Measurements from ENCODE around the gene DPEP2. TPM values are rescaled to one million over a fixed set of nuclear protein-coding genes. Genes with fewer than 3 reads are reported as not detected.

DPEP2 gene
- total RNA-seq, 1 donor from 2014 or later = not detected

- Histone ChIP-seq H4K20me1 (ENCODE audit: low read depth) (peaks cover 39% of the 10 kb centered on the region), H3K9ac (no peak overlapping the region), H3K79me2 (ENCODE audit: low read depth) (peaks cover 5% of the 10 kb centered on the region), H3K27me3 (no peaks in the 10 kb centered on the region), H3K9me3 (ENCODE audit: low read depth) (no peaks in the 10 kb centered on the region), H3K36me3 (no peaks in the 10 kb centered on the region), H3K4me1 (peaks cover 17% of the 10 kb centered on the region), H3K4me2 (no peak overlapping the region), H3K27ac (no peak overlapping the region), H2AFZ (replicated peaks) (no peak overlapping the region), H3K4me3 (no peak overlapping the region), H3F3A (ENCODE audit: low read depth) (peaks cover 36% of the 10 kb centered on the region)
- peak; percentile 73 for DNase-seq (ENCODE audit: low spot score)
- Mint-ChIP-seq H3K9me3 (no peaks in the 10 kb centered on the region), H3K4me1 (peaks cover 24% of the 10 kb centered on the region), H3K27ac (no peak overlapping the region), H3K36me3 (peaks cover 1% of the 10 kb centered on the region), H3K27me3 (ENCODE audit: insufficient read depth, low read depth) (peaks cover 5% of the 10 kb centered on the region), H3K4me3 (no peak overlapping the region)
- TF ChIP-seq EZH2 (IDR thresholded peaks at IDR 0.05) = no peak
- peak; percentile 76 for TF ChIP-seq CTCF (IDR thresholded peaks at IDR 0.05)
- no peak for TF ChIP-seq EZH2phosphoT487 (IDR thresholded peaks at IDR 0.05)
These were observed 57.1 kb downstream of the DPEP2 start for GRCh38 chr16:67942200-67942509.

DNA sequence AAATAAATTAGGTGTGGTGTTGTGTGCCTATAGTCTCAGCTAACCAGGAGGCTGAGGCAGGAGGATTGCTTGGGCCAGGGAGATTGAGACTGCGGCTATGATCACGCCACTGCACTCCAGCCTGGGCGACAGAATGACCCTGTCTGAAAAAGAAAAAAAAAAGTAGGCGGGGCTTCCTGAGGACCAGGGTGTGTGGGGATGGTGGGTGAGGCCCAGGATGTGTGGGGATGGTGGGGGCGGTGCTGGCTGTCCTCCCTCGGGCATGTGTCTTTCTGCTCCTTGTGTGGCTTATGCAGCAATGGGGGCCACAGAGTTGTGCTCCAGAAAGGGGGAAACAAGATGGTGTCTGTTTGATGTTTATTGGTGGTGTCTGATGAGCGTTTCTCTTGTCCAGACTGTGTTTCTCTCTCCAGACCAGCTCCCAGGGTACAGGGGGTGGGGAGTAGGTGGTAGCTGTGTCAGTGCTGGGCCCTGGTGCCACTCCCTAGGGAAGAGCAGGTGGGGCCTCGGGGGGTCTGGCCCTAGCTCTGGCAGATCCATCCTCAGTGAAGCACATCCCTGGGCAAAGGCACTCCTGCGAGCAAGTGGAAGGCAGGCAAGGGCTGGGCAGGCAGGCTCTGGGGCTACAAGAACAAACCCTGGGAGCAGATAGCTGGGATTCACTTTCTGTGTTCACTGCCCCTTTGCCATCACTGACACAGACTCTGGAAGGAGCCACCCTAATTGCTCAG, 57.6 kb downstream of the DPEP2 start:
- Histone ChIP-seq H3K9ac (no peak overlapping the region), H3K4me3 (no peak overlapping the region), H3K4me1 (peaks cover 21% of the 10 kb centered on the region), H3F3A (ENCODE audit: low read depth) (peaks cover 36% of the 10 kb centered on the region), H3K9me3 (ENCODE audit: low read depth) (no peaks in the 10 kb centered on the region), H3K79me2 (ENCODE audit: low read depth) (peaks cover 10% of the 10 kb centered on the region), H2AFZ (replicated peaks) (no peak overlapping the region), H3K27me3 (no peaks in the 10 kb centered on the region), H4K20me1 (ENCODE audit: low read depth) (peaks cover 44% of the 10 kb centered on the region), H3K36me3 (no peaks in the 10 kb centered on the region), H3K27ac (no peak overlapping the region), H3K4me2 (no peak overlapping the region)
- Mint-ChIP-seq H3K27ac (no peak overlapping the region), H3K36me3 (peaks cover 1% of the 10 kb centered on the region), H3K4me1 (peaks cover 29% of the 10 kb centered on the region), H3K27me3 (ENCODE audit: insufficient read depth, low read depth) (peaks cover 9% of the 10 kb centered on the region), H3K4me3 (no peak overlapping the region), H3K9me3 (no peaks in the 10 kb centered on the region)
- no peak for DNase-seq (ENCODE audit: low spot score)
- no peak for TF ChIP-seq CTCF (IDR thresholded peaks at IDR 0.05)
- no peak for TF ChIP-seq EZH2 (IDR thresholded peaks at IDR 0.05)

GRCh38 chr16:67940446-67941089, 58.7 kb downstream of the DPEP2 start:
- peaks cover 36% of the 10 kb centered on the region for H3F3A ChIP-seq (ENCODE audit: low read depth)
- H3K27me3 ChIP-seq = no peaks in the 10 kb centered on the region
- H3K9ac ChIP-seq = no peak overlapping the region
- Mint-ChIP-seq H3K4me1 (peaks cover 29% of the 10 kb centered on the region), H3K27me3 (ENCODE audit: insufficient read depth, low read depth) (peaks cover 9% of the 10 kb centered on the region), H3K27ac (no peak overlapping the region), H3K4me3 (no peak overlapping the region), H3K36me3 (peaks cover 1% of the 10 kb centered on the region), H3K9me3 (no peaks in the 10 kb centered on the region)
- H4K20me1 ChIP-seq (ENCODE audit: low read depth) = peaks cover 44% of the 10 kb centered on the region
- no peak overlapping the region for H2AFZ ChIP-seq (replicated peaks)
- H3K4me3 ChIP-seq = no peak overlapping the region
- no peak for TF ChIP-seq EZH2phosphoT487 (IDR thresholded peaks at IDR 0.05)
- TF ChIP-seq EZH2 (IDR thresholded peaks at IDR 0.05) = no peak
- no peak for TF ChIP-seq CTCF (IDR thresholded peaks at IDR 0.05)
- H3K4me2 ChIP-seq = no peak overlapping the region
- peaks cover 16% of the 10 kb centered on the region for H3K79me2 ChIP-seq (ENCODE audit: low read depth)
- DNase-seq (ENCODE audit: low spot score) = no peak
- no peaks in the 10 kb centered on the region for H3K9me3 ChIP-seq (ENCODE audit: low read depth)
- H3K4me1 ChIP-seq = peaks cover 21% of the 10 kb centered on the region
- H3K36me3 ChIP-seq = no peaks in the 10 kb centered on the region
- no peak overlapping the region for H3K27ac ChIP-seq

Measured in neural progenitor cell (in vitro differentiated cells).